Measurements from ENCODE around the gene AAMP.

Gene AAMP

DNA sequence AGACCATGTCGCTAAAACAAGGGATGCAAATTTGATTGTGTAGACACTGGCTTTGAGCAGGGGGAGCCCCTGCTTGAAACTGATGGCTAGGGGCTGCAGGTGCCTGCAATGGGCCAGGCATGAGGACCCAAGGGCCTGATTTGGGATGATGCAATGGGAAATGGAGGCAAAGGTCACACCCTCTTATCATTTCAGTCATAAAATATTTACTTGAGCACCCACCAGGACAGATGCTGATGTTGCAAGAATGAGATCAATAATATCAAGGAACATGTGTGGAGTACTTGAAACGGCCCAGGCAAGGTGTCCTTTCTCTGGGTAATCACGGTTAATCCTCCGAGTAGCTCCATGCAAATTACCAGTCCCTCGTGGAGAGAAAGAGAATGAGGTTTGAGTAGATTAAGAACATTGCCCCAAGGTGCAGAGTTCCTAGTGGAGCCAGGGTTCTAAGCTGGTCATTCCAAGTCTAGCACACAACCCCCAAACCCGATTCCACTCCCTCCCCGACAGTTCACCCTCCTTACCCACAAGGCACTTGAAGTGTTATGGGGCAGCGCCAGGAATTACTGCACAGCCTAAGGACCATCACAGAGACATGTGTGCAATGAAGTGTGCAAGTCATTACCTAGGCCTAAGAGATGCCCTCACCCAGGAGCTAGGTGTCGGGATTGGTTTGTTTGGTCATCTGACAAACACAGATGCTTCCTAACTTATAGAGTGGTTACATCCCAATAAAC is 36.4 kb upstream of the AAMP start:
- H3K36me3 ChIP-seq (ENCODE audit: control insufficient read depth, insufficient read depth, low read length), result no peaks in the 10 kb centered on the region

DNA sequence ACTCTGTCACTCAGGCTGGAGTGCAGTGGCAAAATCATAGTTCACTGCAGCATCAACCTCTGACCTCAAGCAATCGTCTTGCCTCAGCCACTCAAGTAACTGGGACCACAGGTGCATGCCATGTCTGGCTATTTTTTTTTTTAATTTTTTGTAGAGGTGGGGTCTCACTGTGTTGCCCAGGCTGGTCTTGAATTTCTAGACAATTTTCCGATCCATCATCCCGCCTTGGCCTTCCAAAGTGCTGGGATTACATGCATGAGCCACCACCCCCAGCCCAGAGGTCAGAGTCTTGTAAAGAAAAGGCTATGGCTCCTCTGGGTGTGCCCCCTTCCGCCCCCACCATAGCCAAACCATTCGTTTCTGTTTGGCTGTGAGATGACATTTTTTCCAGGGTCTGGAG is 35.4 kb upstream of the AAMP start:
- TF ChIP-seq, protein P1, sequence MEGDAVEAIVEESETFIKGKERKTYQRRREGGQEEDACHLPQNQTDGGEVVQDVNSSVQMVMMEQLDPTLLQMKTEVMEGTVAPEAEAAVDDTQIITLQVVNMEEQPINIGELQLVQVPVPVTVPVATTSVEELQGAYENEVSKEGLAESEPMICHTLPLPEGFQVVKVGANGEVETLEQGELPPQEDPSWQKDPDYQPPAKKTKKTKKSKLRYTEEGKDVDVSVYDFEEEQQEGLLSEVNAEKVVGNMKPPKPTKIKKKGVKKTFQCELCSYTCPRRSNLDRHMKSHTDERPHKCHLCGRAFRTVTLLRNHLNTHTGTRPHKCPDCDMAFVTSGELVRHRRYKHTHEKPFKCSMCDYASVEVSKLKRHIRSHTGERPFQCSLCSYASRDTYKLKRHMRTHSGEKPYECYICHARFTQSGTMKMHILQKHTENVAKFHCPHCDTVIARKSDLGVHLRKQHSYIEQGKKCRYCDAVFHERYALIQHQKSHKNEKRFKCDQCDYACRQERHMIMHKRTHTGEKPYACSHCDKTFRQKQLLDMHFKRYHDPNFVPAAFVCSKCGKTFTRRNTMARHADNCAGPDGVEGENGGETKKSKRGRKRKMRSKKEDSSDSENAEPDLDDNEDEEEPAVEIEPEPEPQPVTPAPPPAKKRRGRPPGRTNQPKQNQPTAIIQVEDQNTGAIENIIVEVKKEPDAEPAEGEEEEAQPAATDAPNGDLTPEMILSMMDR (IDR thresholded peaks at IDR 0.05; ENCODE audit: insufficient read depth, low read length, poor library complexity, severe bottlenecking), result no peak
- no peak for DNase-seq (ENCODE audit: extremely low read depth, insufficient read length)
- H3K27me3 ChIP-seq (replicated peaks; ENCODE audit: control insufficient read depth, insufficient read depth, low read length), result no peaks in the 10 kb centered on the region
- H3K4me3 ChIP-seq (replicated peaks; ENCODE audit: low read depth, low read length), result no peak overlapping the region
- no peaks in the 10 kb centered on the region for H3K36me3 ChIP-seq (ENCODE audit: control insufficient read depth, insufficient read depth, low read length)

More for the DNA sequence above, 36.4 kb upstream of the AAMP start:
- no peak for DNase-seq (ENCODE audit: extremely low read depth, insufficient read length)
- TF ChIP-seq, protein P1 (IDR thresholded peaks at IDR 0.05; ENCODE audit: insufficient read depth, low read length, poor library complexity, severe bottlenecking), result no peak
- Histone ChIP-seq H3K4me3 (replicated peaks; ENCODE audit: low read depth, low read length) (no peak overlapping the region), H3K27me3 (replicated peaks; ENCODE audit: control insufficient read depth, insufficient read depth, low read length) (no peaks in the 10 kb centered on the region)

DNA sequence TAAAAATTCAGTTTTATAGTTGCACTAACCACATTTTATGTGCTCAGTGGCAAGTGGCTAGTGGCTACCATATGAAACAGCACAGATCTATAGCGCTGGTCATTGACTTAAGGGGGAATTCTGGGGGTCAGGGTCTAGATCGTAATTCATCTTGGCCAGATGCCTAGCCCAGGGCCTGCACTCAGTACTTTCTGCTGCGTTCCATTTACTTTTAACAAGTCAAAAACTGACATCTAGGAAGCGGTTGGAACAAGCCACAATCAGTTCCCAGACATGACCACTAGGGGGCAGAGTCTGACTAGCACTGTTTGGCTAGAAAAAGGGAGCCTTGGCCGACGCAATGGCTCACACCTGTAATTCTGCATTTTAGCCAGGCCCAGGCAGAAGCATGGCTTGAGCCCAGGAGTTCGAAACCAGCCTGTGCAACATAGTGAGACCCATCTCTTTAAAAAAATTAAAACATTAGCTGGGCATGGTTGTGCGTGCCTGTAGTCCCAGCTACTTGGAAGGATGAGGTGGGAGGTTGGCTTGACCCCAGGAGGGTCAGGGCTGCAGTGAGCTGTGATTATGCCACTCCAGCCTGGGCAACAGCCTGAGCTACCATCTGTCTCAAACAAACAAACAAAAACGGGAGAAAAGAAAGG is 31.4 kb upstream of the AAMP start:
- Histone ChIP-seq H3K4me3 (replicated peaks; ENCODE audit: low read depth, low read length) (no peak overlapping the region), H3K36me3 (ENCODE audit: control insufficient read depth, insufficient read depth, low read length) (no peaks in the 10 kb centered on the region), H3K27me3 (replicated peaks; ENCODE audit: control insufficient read depth, insufficient read depth, low read length) (no peaks in the 10 kb centered on the region)
- DNase-seq (ENCODE audit: extremely low read depth, insufficient read length), result peak; percentile 71
- TF ChIP-seq, protein P1 (IDR thresholded peaks at IDR 0.05; ENCODE audit: insufficient read depth, low read length, poor library complexity, severe bottlenecking), result peak; percentile 88

DNA sequence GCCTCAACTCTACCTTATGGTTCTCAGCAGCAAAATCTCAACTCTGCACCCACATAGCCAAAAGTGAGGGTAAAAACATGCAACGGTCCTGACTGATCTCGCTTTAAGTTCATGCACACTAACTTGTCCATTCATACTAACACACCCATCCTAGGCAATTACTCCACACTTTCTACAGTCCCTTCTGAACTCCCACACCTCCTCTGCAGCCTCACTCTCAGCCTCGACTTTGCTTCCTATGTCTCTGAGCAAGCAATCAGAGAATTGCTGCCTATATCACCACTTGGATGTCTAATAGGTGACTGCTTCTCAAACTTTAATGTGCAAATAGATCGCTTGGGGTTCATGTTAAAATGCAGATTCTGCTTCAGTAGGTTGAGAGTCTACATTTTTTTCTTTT is 30.2 kb upstream of the AAMP start:
- no peak overlapping the region for H3K4me3 ChIP-seq (replicated peaks; ENCODE audit: low read depth, low read length)
- no peaks in the 10 kb centered on the region for H3K27me3 ChIP-seq (replicated peaks; ENCODE audit: control insufficient read depth, insufficient read depth, low read length)
- no peaks in the 10 kb centered on the region for H3K36me3 ChIP-seq (ENCODE audit: control insufficient read depth, insufficient read depth, low read length)
- no peak for DNase-seq (ENCODE audit: extremely low read depth, insufficient read length)
- TF ChIP-seq, protein P1 (IDR thresholded peaks at IDR 0.05; ENCODE audit: insufficient read depth, low read length, poor library complexity, severe bottlenecking), result no peak

DNA sequence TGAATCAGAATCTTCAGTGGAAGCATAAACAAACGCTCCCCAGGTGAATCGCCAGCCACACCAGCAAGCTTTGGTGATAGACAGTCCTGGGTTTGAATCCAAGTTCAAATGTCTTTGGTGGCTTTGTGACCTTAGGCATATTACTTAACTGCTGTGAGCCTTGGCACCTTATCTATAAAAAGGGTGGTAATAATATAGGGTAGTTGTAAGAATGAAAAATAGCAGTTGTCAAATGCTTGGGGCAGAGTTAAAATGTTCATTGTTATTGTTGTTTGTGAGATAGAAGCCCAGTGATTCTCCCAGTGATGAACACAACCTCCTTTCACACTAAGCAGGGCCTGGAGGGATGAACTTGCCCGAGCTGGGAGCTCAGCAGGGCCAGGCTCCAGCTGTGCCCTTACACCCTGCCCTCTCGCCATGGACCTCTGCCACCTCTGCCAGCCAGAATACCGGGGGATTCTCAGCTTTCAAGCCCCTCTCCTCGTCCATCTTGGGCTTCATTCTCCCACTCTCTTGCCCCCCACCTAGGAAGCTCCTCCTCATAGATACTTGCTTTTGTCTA is 28.5 kb upstream of the AAMP start:
- Histone ChIP-seq H3K36me3 (ENCODE audit: control insufficient read depth, insufficient read depth, low read length) (no peaks in the 10 kb centered on the region), H3K4me3 (replicated peaks; ENCODE audit: low read depth, low read length) (no peak overlapping the region), H3K27me3 (replicated peaks; ENCODE audit: control insufficient read depth, insufficient read depth, low read length) (no peaks in the 10 kb centered on the region)
- DNase-seq (ENCODE audit: extremely low read depth, insufficient read length), result no peak
- TF ChIP-seq, protein P1 (IDR thresholded peaks at IDR 0.05; ENCODE audit: insufficient read depth, low read length, poor library complexity, severe bottlenecking), result no peak
